ENCODE results near the gene PRKCH.

GRCh38 chr14:61589691-61590581 is 268.6 kb downstream of the PRKCH start:
- no peak for TF ChIP-seq CBX1 (IDR thresholded peaks at IDR 0.05; ENCODE audit: low read depth)
- no peak for TF ChIP-seq HMG20A (CRISPR knock-in tag; IDR thresholded peaks at IDR 0.05; ENCODE audit: borderline replicate concordance)
- TF ChIP-seq ZKSCAN8 (CRISPR knock-in tag; IDR thresholded peaks at IDR 0.05; ENCODE audit: borderline replicate concordance) = no peak
- no peak for TF ChIP-seq JUN (CRISPR knock-in tag; IDR thresholded peaks at IDR 0.05)
- no peak for TF ChIP-seq ZBTB7A (CRISPR knock-in tag; IDR thresholded peaks at IDR 0.05)
- TF ChIP-seq HNRNPH1 (optimal IDR thresholded peaks at IDR 0.05; ENCODE audit: low read depth, low read length) = no peak
- TF ChIP-seq CTCF (CRISPR knock-in tag; IDR thresholded peaks at IDR 0.05) = no peak
- TF ChIP-seq CHD4 (IDR thresholded peaks at IDR 0.05; ENCODE audit: borderline replicate concordance, low read length) = no peak
